Subcutaneous adipose tissue (tissue), 4 donors: ENCODE results near the gene PSEN2. TPM values are rescaled to one million over a fixed set of nuclear protein-coding genes. Genes with fewer than 3 reads are reported as not detected.

Source experiments
- total RNA-seq, 4 donors: library from RNA; depleted of rRNA; stranded (reverse); fragments of >200 nt; gene quantifications; one replicate each; pipeline ENCODE4 v1.1.0, GENCODE V29; 2016
- TF ChIP-seq, protein P1 (sequence below): fragments of 450-650 bp; IDR thresholded peaks from one replicate; pipeline ENCODE4 v1.5.1; 2016; ENCODE audit warnings: low read depth, mild to moderate bottlenecking, control low read depth, antibody characterized with exemption, moderate library complexity

The PSEN2 gene
- total RNA-seq, 4 donors from 2014 or later, result 14.2 to 37.0 (median 26.5) TPM

DNA sequence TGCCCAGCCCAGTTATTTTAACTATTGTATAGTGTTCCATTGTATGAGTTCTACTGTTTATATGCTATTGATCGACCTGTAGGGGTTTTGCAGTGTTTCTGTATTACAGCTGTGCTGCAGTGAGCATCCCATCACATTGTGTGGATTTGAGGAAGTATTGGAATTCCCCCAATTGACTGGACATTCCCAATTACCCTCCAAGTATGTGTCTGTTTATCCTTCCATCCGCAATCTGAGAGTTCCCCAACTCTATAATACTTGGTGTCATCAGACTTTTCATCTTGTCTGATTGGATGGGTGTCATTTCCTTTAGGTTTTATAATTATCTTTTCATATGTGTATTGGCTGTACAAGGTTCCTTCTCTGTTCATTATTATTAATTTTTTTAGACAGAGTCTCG lies 27.8 kb downstream of the PSEN2 start:
- TF ChIP-seq, protein P1, sequence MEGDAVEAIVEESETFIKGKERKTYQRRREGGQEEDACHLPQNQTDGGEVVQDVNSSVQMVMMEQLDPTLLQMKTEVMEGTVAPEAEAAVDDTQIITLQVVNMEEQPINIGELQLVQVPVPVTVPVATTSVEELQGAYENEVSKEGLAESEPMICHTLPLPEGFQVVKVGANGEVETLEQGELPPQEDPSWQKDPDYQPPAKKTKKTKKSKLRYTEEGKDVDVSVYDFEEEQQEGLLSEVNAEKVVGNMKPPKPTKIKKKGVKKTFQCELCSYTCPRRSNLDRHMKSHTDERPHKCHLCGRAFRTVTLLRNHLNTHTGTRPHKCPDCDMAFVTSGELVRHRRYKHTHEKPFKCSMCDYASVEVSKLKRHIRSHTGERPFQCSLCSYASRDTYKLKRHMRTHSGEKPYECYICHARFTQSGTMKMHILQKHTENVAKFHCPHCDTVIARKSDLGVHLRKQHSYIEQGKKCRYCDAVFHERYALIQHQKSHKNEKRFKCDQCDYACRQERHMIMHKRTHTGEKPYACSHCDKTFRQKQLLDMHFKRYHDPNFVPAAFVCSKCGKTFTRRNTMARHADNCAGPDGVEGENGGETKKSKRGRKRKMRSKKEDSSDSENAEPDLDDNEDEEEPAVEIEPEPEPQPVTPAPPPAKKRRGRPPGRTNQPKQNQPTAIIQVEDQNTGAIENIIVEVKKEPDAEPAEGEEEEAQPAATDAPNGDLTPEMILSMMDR, result no peak

DNA sequence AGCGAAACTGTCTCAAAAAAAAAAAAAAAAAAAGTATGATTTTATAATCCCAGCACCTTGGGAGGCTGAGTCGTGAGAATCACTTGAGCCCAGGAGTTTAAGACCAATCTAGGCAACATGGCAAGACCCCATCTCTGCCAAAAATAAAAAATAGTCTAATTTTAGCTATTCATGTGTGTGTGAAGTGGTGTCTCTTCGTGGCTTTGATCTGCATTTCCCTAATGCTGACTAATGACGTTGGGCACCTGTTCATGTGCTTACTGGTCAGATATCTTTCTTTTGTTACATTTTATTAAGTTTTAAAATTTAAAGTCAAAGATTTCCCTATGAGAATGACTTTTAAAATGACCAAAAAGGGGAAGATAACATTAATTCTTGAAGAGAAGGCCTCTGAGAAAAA lies 31.0 kb downstream of the PSEN2 start:
- TF ChIP-seq, protein P1, result no peak

DNA sequence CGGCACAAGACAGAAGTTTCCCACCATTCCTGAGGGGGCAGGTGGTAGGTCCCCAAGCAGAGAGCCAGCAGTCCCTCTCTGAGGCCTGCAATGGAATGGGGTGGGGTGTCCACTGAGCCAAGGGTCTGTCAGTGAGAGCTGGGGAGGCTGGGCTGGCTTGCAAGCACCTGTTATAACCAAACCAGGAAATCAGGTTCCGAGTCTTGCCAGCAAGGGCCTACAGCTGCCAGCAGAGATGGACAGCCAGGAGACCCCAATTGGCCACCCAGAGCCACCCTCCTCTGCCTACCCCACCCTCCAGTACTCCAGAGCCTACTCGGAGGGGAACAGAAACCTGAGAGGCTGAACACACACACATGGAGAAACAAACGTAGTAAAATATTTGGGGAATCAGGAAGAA lies 32.2 kb downstream of the PSEN2 start:
- TF ChIP-seq, protein P1, result no peak

DNA sequence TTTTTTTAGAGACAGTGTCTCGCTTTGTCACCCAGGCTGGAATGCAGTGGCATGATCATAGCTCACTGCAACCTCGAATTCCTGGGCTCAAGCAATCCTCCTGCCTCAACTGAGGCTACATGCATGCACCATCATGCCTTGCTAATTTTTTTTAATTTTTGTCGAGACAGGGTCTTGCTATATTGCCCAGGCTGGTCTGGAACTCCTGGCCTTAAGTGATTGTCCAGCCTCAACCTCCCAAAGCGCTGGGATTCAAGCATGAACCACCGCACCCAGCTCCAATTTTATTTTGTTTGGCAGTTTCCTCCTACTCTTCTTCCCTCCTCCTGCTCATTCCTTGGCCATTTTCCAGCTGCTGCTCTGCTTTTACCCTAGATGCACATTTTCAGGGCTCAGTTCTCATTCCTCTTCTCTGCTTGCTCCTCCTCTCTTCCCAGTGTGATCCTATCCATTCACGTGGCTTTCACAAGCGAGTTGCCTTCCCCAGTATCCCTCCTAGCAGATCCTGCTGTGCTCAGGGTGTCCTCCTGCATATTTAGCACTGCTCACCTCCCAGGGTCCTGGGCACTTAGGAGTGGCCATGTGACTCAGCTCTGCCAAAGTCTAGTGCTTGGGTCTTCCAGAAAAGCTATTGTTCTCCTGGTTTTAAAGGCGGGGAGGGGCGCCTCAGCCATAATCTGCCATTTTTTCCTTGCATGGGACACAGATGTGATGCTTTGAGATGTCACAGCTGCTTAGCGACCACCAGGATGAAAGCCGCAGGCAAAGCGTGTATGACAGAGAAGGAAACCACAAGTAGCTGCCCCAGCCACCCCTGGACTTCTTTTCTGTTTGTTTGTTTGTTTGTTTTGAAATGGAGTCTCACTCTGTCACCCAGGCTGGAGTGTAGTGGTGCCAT lies 33.7 kb downstream of the PSEN2 start:
- TF ChIP-seq, protein P1, result no peak

DNA sequence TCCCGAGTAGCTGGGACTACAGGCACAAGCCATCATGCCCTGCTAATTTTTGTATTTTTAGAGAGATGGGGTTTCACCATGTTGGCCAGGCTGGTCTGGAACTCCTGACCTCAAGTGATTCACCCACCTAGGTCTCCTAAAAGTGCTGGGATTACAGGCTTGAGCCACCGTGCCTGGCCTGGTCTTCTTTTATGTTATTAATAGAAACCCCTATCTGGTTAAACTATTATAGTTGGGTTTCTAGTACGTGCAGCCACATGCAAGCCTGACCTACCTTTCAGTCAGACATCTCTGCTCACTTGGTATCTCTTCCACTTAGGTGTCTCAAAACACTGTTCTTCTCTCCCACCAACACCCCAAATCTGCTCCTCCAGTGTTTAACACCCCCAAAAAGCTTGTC lies 34.4 kb downstream of the PSEN2 start:
- TF ChIP-seq, protein P1, result no peak

DNA sequence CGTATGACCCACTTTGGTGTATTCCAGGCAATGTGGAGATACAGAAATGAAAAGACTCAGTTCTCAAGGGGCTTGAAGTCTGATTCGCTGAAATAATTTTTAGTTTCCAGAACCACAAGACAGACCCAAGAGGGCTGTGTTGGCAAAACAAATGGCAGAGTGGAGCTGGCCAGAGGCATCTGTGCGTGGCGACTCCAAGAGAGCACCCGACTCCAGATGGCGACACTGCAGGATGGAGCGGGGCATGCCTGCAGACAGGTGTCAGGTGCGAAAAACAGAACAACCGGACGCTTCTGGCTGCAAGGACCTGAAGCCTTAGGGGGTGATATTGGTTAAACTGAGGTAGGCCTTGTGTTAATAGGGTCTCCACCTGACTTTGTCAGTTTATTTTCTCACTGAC lies 38.0 kb downstream of the PSEN2 start:
- TF ChIP-seq, protein P1, result no peak

DNA sequence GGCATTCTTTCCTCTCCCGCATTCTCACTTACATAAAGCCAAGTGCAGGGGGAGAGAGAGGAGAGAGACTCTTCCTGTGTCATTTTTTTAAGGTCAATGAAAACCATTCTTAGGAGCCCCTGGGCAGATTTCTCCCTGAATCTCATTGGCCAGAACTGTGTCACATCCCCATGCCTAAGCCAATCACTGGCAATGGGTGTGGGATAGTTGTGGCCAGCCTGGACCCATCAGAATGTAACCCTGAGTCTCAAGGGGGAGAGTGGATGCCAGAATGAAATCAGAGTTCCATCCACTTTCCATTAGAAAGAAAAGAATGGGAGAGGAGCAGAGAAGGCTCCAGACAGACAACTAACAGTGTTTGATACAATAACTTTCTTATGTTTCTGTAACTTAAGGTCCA lies 38.5 kb downstream of the PSEN2 start:
- TF ChIP-seq, protein P1, result no peak
